ENCODE data around the gene DIDO1. TPM values are rescaled to one million over a fixed set of nuclear protein-coding genes. Genes with fewer than 3 reads are reported as not detected.

DIDO1 gene
- polyA plus RNA-seq, 1 of the 3 experiments (the other 2 are of a cell fraction): 14.7 TPM

GRCh38 chr20:62900052-62900691 is 26.1 kb downstream of the DIDO1 start:
- no peaks in the 10 kb centered on the region for H3K9me2 ChIP-seq
- H4K20me1 ChIP-seq (ENCODE audit: insufficient read depth): peaks cover 15% of the 10 kb centered on the region; the same call in 1 of the 2 replicates
- H3K4me1 ChIP-seq (ENCODE audit: control insufficient read depth in 1 of 2, insufficient read depth in 2 of 2, low read depth in 1 of 2, low read length in 1 of 2): peaks cover 4 to 15% of the 10 kb centered on the region in 2 experiments; a peak in 2 of 4 replicates
- H3K9me3 ChIP-seq: no peaks in the 10 kb centered on the region
- DNase-seq: peak; percentile 94
- ChIA-PET CTCF (interaction anchor here (0.6 to 9.8 kb wide), 25 partner anchors 12 to 335 kb away, joined by 3 to 181 read pairs (median 5); partner anchors contain the start of genes DIDO1 and GID8), POLR2A (no interaction called here)
- peaks cover 29 to 67% of the 10 kb centered on the region in 2 experiments for H3K36me3 ChIP-seq (replicated peaks in 1 of 2; ENCODE audit: control insufficient read depth in 1 of 2, insufficient read depth in 2 of 2, low read length in 1 of 2)
- H3K9ac ChIP-seq: no peak overlapping the region
- H2AFZ ChIP-seq (ENCODE audit: low read depth): no peak overlapping the region
- WGBS (ENCODE audit: low lambda C conversion rate): 16% methylated on average over 5 of the region's 11 CpGs
- no peaks in the 10 kb centered on the region for H3K27me3 ChIP-seq (ENCODE audit: insufficient read depth)
- no peak overlapping the region for H3K4me2 ChIP-seq
- peaks cover 22% of the 10 kb centered on the region for H3F3A ChIP-seq (replicated peaks; ENCODE audit: insufficient read depth)
- H3K4me3 ChIP-seq (ENCODE audit: low read depth in 2 of 2, low read length in 1 of 2): no peak overlapping the region; a peak in 1 of 4 replicates
- H3K27ac ChIP-seq (ENCODE audit: low read depth in 2 of 2, low read length in 1 of 2): peak overlapping the region; percentile 13 to 39; a peak in 2 of 4 replicates
- H3K79me2 ChIP-seq (ENCODE audit: insufficient read depth): peaks cover 28% of the 10 kb centered on the region; the same call in 1 of the 2 replicates
- TF ChIP-seq NFIC (IDR thresholded peaks at IDR 0.05; ENCODE audit: borderline replicate concordance) (no peak), ZBTB33 (IDR thresholded peaks at IDR 0.05; ENCODE audit: borderline replicate concordance, low read depth) (no peak), GATA2 (CRISPR knock-in tag; IDR thresholded peaks at IDR 0.05) (no peak), MAX (IDR thresholded peaks at IDR 0.05; ENCODE audit: low read depth) (no peak), FOSL2 (IDR thresholded peaks at IDR 0.05; ENCODE audit: borderline replicate concordance, low read depth) (no peak), RCOR1 (IDR thresholded peaks at IDR 0.05; ENCODE audit: low read length) (peak; percentile 37; the same call in 1 of the 2 replicates), FOXJ3 (CRISPR knock-in tag; IDR thresholded peaks at IDR 0.05) (no peak; the same call in 1 of the 2 replicates), TAF1 (IDR thresholded peaks at IDR 0.05; ENCODE audit: borderline replicate concordance, low read depth, low read length) (no peak), PBX3 (IDR thresholded peaks at IDR 0.05) (no peak), EP300 (IDR thresholded peaks at IDR 0.05; ENCODE audit: borderline replicate concordance in 1 of 2, low read depth in 1 of 2, low read length in 1 of 2) (no peak), REST (IDR thresholded peaks at IDR 0.05; ENCODE audit: low read depth, low read length) (no peak), ELF1 (IDR thresholded peaks at IDR 0.05) (no peak), TCF12 (IDR thresholded peaks at IDR 0.05) (no peak), SIN3A (IDR thresholded peaks at IDR 0.05; ENCODE audit: borderline replicate concordance, low read depth, low read length) (peak; percentile 37; the same call in 1 of the 2 replicates), YY1 (IDR thresholded peaks at IDR 0.05; ENCODE audit: low read depth) (no peak), CTCF (IDR thresholded peaks at IDR 0.05) (peak; percentile 77), MXI1 (IDR thresholded peaks at IDR 0.05; ENCODE audit: low read depth, low read length) (0 out of 2 replicates have a peak, but pooled peaks have one; percentile 21), NRF1 (IDR thresholded peaks at IDR 0.05; ENCODE audit: low read depth, low read length) (no peak), USF1 (IDR thresholded peaks at IDR 0.05; ENCODE audit: borderline replicate concordance, low read depth) (no peak), MEF2A (IDR thresholded peaks at IDR 0.05; ENCODE audit: borderline replicate concordance, low read depth) (no peak), IRF3 (IDR thresholded peaks at IDR 0.05; ENCODE audit: low read depth, low read length) (no peak), CHD2 (IDR thresholded peaks at IDR 0.05; ENCODE audit: low read length, partially characterized antibody) (peak; percentile 19)
